DOHH2 (cell line): ENCODE data around the gene UBAP1L.
"Not testable (repeated sequence)": the region's sequence is repeated elsewhere in the genome, so short reads cannot be mapped to it uniquely, and the experiment has no call there.

Experiments used
- H3F3A ChIP-seq: fragments of 200-600 bp; sonication (generic), shearing (Covaris generic); 2 replicates; pipeline ENCODE4 v1.6.0; 2016; ENCODE audit warnings: antibody characterized with exemption, mild to moderate bottlenecking; ENCODE audit not compliant: control insufficient read depth, insufficient read depth
- H3K27ac ChIP-seq: fragments of 200-600 bp; sonication (generic); 2 replicates; pipeline ENCODE4 v1.5.1; 2014; ENCODE audit warnings: low read depth, mild to moderate bottlenecking, low read length, moderate library complexity
- H3K27me3 ChIP-seq: fragments of 200-600 bp; sonication (generic); 2 replicates; pipeline ENCODE4 v1.6.1; 2014; ENCODE audit warnings: mild to moderate bottlenecking, low read length, mixed read lengths; ENCODE audit not compliant: control insufficient read depth
- H3K36me3 ChIP-seq: fragments of 200-600 bp; sonication (generic); 2 replicates; pipeline ENCODE4 v1.6.1; 2014; ENCODE audit warnings: mild to moderate bottlenecking, low read length, moderate library complexity, mixed read lengths; ENCODE audit not compliant: control insufficient read depth
- H3K4me1 ChIP-seq: fragments of 200-600 bp; sonication (generic); 2 replicates; pipeline ENCODE4 v1.6.1; 2014; ENCODE audit warnings: mild to moderate bottlenecking, low read length, mixed read lengths; ENCODE audit not compliant: control insufficient read depth
- H3K4me2 ChIP-seq: fragments of 200-600 bp; sonication (generic); 2 replicates; pipeline ENCODE4 v1.6.0; 2014; ENCODE audit warnings: mild to moderate bottlenecking, low read length, moderate library complexity
- H3K4me3 ChIP-seq: fragments of 200-600 bp; sonication (generic); 2 replicates; pipeline ENCODE4 v1.5.1; 2014; ENCODE audit warnings: mild to moderate bottlenecking, low read length, mixed read lengths
- H3K79me2 ChIP-seq: fragments of 200-600 bp; sonication (generic); 2 replicates; pipeline ENCODE4 v1.6.1; 2014; ENCODE audit warnings: mild to moderate bottlenecking, low read length, mixed read lengths; ENCODE audit not compliant: control insufficient read depth
- H3K9me2 ChIP-seq: fragments of 200-600 bp; sonication (generic); replicated peaks from 2 replicates; pipeline ENCODE4 v1.6.1; 2014; ENCODE audit warnings: mild to moderate bottlenecking, low read length, mixed read lengths; ENCODE audit not compliant: control insufficient read depth
- H3K9me3 ChIP-seq: fragments of 200-600 bp; sonication (generic); 2 replicates; pipeline ENCODE4 v1.6.1; 2014; ENCODE audit warnings: antibody characterized with exemption, low read length, mixed read lengths; ENCODE audit not compliant: control insufficient read depth, insufficient read depth
- H4K20me1 ChIP-seq: fragments of 200-600 bp; sonication (generic); 2 replicates; pipeline ENCODE4 v1.6.0; 2014; ENCODE audit warnings: low read depth, mild to moderate bottlenecking, antibody characterized with exemption, low read length, moderate library complexity; ENCODE audit not compliant: control insufficient read depth, insufficient read depth
- EZH2phosphoT487 ChIP-seq: fragments of 200-600 bp; sonication (generic); IDR thresholded peaks from 2 replicates; pipeline ENCODE4 v1.6.1; 2017; ENCODE audit warnings: borderline replicate concordance, mild to moderate bottlenecking, antibody characterized with exemption, low read length, moderate library complexity, mixed read lengths
- TF ChIP-seq, protein P1 (sequence below): fragments of 200-600 bp; sonication (generic); IDR thresholded peaks from one replicate; pipeline ENCODE4 v1.5.1; 2014; ENCODE audit warnings: antibody characterized with exemption, mild to moderate bottlenecking, low read depth, low read length; ENCODE audit not compliant: poor library complexity, severe bottlenecking

Gene UBAP1L

DNA sequence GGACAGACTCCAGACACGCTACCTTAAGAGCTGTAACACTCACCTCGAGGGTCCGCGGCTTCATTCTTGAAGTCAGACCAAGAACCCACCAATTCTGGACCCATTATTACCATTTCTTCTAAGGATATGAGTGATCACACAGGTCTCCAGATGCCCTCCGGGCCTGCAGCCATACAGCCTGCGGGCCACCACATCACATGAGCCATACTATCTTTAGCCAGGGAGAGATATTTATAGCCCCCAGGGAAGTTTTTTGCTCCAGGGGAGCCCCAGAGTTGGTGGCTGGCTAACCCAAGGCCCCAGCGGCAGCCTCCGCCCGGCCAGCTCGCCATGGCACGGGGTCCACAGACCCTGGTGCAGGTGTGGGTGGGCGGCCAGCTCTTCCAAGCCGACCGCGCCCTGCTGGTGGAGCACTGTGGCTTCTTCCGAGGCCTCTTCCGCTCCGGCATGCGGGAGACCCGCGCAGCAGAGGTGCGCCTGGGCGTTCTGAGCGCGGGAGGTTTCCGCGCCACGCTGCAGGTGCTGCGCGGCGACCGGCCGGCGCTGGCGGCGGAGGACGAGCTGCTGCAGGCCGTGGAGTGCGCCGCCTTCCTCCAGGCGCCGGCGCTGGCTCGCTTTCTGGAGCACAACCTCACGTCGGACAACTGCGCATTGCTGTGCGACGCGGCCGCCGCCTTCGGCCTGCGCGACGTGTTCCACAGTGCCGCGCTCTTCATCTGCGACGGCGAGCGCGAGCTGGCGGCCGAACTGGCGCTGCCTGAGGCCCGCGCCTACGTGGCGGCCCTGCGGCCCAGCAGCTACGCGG is 38.3 kb downstream of the UBAP1L start, which contains the start of gene KBTBD13:
TSS of gene KBTBD13 (plus strand) at position 261 of the 805 bp plus-strand sequence. CDS start at position 331, 70 bp downstream.
- H3K9me2 ChIP-seq = no peaks in the 10 kb centered on the region
- no peaks in the 10 kb centered on the region for H3K9me3 ChIP-seq
- H3K27ac ChIP-seq = no peak within 1 kb of the TSS
- no peak within 1 kb of the TSS for H3K4me3 ChIP-seq
- H3K79me2 ChIP-seq = no peaks in the 10 kb centered on the region
- H3K4me2 ChIP-seq = no peak within 1 kb of the TSS
- TF ChIP-seq EZH2phosphoT487 = no peak
- TF ChIP-seq, protein P1, sequence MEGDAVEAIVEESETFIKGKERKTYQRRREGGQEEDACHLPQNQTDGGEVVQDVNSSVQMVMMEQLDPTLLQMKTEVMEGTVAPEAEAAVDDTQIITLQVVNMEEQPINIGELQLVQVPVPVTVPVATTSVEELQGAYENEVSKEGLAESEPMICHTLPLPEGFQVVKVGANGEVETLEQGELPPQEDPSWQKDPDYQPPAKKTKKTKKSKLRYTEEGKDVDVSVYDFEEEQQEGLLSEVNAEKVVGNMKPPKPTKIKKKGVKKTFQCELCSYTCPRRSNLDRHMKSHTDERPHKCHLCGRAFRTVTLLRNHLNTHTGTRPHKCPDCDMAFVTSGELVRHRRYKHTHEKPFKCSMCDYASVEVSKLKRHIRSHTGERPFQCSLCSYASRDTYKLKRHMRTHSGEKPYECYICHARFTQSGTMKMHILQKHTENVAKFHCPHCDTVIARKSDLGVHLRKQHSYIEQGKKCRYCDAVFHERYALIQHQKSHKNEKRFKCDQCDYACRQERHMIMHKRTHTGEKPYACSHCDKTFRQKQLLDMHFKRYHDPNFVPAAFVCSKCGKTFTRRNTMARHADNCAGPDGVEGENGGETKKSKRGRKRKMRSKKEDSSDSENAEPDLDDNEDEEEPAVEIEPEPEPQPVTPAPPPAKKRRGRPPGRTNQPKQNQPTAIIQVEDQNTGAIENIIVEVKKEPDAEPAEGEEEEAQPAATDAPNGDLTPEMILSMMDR = no peak
- peaks cover 8% of the 10 kb centered on the region for H3K4me1 ChIP-seq
- peaks cover 18% of the 10 kb centered on the region for H3K27me3 ChIP-seq
- H3K36me3 ChIP-seq = no peaks in the 10 kb centered on the region
- no peaks in the 10 kb centered on the region for H3F3A ChIP-seq
- no peaks in the 10 kb centered on the region for H4K20me1 ChIP-seq

DNA sequence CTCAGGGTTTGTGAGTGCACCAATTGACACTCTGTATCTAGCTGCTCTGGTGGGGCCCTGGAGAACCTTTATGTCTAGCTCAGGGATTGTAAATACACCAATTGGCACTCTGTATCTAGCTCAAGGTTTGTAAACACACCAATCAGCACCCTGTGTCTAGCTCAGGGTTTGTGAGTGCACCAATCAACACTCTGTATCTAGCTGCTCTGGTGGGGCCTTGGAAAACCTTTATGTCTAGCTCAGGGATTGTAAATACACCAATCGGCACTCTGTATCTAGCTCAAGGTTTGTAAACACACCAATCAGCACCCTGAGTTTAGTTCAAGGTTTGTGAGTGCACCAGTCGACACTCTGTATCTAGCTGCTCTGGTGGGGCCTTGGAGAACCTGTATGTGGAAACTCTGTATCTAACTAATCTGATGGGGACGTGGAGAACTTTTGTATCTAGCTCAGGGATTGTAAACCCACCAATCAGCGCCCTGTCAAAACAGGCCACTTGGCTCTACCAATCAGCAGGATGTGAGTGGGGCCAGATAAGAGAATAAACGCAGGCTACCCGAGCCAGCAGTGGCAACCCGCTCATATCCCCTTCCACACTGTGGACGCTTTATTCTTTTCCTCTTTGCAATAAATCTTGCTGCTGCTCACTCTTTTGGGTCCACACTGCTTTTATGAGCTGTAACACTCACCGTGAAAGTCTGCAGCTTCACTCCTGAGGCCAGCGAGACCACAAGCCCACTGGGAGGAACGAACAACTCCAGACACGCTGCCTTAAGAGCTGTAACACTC is 39.2 kb downstream of the UBAP1L start:
- H3K9me2 ChIP-seq, H3K9me3 ChIP-seq, H3F3A ChIP-seq, H3K4me2 ChIP-seq, H3K4me3 ChIP-seq, H3K79me2 ChIP-seq, H3K27ac ChIP-seq, H3K27me3 ChIP-seq, H3K36me3 ChIP-seq, H4K20me1 ChIP-seq: not testable (repeated sequence)
- H3K4me1 ChIP-seq = peaks cover 11% of the 10 kb centered on the region

DNA sequence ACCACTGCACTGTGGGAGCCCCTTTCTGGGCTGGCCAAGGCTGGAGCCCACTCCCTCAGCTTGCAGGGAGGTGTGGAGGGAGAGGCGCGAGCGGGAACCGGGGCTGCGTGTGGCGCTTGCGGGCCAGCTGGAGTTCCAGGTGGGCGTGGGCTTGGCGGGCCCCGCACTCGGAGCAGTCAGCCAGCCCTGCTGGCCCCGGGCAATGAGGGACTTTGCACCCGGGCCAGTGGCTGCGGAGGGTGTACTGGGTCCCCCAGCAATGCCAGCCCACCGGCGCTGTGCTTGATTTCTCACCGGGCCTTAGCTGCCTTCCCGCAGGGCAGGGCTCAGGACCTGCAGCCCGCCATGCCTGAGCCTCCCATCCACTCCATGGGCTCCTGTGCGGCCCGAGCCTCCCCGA is 40.1 kb downstream of the UBAP1L start:
- not testable (repeated sequence) for H3F3A ChIP-seq, H3K4me3 ChIP-seq, H3K79me2 ChIP-seq, H3K27me3 ChIP-seq, H3K4me2 ChIP-seq, H4K20me1 ChIP-seq, H3K27ac ChIP-seq, H3K9me2 ChIP-seq, H3K36me3 ChIP-seq, H3K9me3 ChIP-seq
- H3K4me1 ChIP-seq = peaks cover 11% of the 10 kb centered on the region

DNA sequence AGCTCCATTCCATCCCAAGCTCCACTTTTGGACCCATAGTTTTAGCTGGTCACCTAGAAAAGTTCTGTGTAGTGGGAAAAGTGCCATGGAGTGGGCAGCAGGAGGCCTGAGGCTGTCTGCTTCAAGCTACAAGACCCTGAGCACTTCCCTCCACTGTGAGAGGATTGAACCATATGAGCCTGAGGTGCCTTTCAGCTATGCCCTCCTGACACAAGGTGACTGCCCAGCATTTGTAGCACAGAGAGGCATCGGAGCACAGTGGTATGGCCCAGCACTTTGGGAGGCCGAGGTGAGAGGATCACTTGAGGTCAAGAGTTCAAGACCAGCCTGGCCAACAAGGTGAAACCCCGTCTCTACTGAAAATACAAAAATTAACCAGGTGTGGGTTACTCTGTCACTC is 42.4 kb downstream of the UBAP1L start:
- Histone ChIP-seq H3K79me2 (no peaks in the 10 kb centered on the region), H3F3A (no peaks in the 10 kb centered on the region), H3K4me2 (no peak overlapping the region), H3K27me3 (no peaks in the 10 kb centered on the region), H3K9me3 (no peaks in the 10 kb centered on the region), H3K36me3 (no peaks in the 10 kb centered on the region), H3K9me2 (no peaks in the 10 kb centered on the region), H3K4me3 (no peak overlapping the region), H4K20me1 (no peaks in the 10 kb centered on the region), H3K4me1 (peaks cover 11% of the 10 kb centered on the region), H3K27ac (no peak overlapping the region)
- no peak for TF ChIP-seq EZH2phosphoT487
- TF ChIP-seq, protein P1 = no peak
